ENCODE results near the gene GTF2IRD1.
"Not testable (repeated sequence)": the region's sequence is repeated elsewhere in the genome, so short reads cannot be mapped to it uniquely, and the experiment has no call there.

The GTF2IRD1 gene

DNA sequence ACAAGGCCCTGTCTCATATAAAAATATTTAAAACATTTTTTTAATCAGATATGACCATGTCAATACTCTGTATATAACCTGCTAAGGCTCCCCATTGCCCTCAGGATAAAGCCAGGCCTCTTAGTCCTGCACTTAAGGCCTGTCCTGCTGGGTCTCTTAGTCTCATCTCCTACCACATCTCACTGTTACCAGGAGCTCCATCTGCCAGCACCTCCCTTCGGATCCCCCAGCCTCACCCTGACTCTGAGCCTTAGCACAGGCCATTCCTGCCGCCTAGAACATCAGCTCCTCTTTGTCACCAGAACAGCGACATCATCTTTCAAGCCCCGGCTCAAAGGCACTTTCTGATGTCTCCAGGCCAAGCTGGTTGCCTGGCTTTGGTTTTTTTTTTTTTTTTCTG, 25.7 kb upstream of the GTF2IRD1 start:
- TF ChIP-seq, protein P1, sequence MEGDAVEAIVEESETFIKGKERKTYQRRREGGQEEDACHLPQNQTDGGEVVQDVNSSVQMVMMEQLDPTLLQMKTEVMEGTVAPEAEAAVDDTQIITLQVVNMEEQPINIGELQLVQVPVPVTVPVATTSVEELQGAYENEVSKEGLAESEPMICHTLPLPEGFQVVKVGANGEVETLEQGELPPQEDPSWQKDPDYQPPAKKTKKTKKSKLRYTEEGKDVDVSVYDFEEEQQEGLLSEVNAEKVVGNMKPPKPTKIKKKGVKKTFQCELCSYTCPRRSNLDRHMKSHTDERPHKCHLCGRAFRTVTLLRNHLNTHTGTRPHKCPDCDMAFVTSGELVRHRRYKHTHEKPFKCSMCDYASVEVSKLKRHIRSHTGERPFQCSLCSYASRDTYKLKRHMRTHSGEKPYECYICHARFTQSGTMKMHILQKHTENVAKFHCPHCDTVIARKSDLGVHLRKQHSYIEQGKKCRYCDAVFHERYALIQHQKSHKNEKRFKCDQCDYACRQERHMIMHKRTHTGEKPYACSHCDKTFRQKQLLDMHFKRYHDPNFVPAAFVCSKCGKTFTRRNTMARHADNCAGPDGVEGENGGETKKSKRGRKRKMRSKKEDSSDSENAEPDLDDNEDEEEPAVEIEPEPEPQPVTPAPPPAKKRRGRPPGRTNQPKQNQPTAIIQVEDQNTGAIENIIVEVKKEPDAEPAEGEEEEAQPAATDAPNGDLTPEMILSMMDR (IDR thresholded peaks at IDR 0.05; ENCODE audit: low read depth, low read length): no peak
- H3K36me3 ChIP-seq: no peaks in the 10 kb centered on the region
- no peaks in the 10 kb centered on the region for H3K9me3 ChIP-seq (ENCODE audit: severe bottlenecking)
- no peak overlapping the region for H3K27ac ChIP-seq
- no peaks in the 10 kb centered on the region for H3K27me3 ChIP-seq (ENCODE audit: insufficient read depth, low read depth, severe bottlenecking)
- DNase-seq: no peak
- no peak overlapping the region for H3K4me3 ChIP-seq (ENCODE audit: low read depth, low read length)

DNA sequence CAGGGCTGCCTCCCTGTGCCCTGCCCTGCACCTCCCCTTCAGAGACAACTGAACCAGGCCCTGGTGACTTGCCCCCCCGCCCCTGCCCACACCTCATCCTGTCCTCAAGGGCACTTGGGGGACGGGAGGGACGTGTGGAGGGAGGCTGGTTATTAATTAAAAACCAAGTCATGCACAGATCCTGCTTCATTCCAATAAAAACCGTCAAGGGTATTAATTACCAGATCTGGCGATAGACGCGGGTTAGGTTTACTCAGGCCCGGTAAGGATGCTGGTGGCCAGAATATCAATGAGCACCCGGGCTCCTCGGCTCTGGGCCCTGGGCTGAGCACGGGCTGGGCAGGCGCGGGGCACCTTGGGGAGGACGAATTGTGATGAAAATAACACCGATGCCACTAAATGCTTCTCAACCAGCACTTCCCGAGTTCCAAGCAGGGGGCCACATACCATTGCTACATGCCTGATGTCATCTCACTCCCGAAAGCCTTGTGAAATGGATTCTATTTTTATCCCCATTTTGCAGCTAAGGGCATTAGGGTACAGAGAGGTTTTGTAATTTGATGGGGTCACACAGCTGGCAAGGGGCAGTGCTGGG, 24.5 kb upstream of the GTF2IRD1 start:
- TF ChIP-seq, protein P1 (IDR thresholded peaks at IDR 0.05; ENCODE audit: low read depth, low read length): no peak
- Histone ChIP-seq H3K27ac (no peak overlapping the region), H3K9me3 (ENCODE audit: severe bottlenecking) (no peaks in the 10 kb centered on the region), H3K4me3 (ENCODE audit: low read depth, low read length) (no peak overlapping the region), H3K27me3 (ENCODE audit: insufficient read depth, low read depth, severe bottlenecking) (no peaks in the 10 kb centered on the region), H3K36me3 (no peaks in the 10 kb centered on the region)
- DNase-seq: no peak

DNA sequence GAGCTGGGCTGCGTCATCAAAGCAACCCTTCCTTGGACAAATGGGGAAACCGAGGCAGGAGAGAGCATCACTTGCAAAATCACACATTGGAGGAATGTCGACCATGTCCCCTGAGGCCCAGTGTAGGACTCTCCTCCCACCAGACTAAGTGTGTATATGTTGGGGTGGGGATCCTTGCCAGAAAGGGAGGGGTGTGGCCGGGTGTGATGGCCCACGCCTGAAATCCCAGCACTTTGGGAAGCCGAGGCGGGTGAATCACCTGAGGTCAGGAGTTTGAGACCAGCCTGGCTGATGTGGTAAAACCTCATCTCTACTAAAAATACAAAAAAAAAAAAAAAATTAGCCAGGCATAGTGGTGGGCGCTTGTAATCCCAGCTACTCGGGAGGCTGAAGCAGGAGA, 23.3 kb upstream of the GTF2IRD1 start:
- not testable (repeated sequence) for H3K4me3 ChIP-seq (ENCODE audit: low read depth, low read length); H3K36me3 ChIP-seq; H3K9me3 ChIP-seq (ENCODE audit: severe bottlenecking); H3K27me3 ChIP-seq (ENCODE audit: insufficient read depth, low read depth, severe bottlenecking); DNase-seq; H3K27ac ChIP-seq

DNA sequence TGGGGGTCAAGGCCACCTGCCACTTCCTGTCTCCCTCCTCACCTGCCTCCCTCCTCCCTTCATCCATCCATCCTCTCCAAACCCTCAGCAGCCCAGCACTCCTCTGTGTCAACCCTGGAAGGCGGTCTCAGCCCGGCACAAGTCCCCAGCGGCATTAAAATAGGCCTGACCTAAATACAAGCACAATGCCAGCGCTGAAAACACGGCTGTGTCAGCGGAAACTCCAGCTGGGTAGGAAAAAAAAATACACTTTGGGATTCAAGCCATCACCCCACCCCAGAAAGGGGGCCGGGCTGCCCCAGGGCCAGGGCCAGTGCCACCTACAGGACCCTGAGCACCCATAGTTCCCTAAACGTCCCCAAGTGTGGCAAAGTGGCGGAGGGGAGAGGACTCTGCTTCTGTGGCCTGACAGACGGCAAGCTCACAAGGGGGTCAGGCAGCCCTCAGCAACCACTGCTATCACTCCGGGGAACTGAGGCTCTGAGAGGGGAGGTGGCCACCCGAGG, 22.7 kb upstream of the GTF2IRD1 start:
- no peak for DNase-seq
- H3K27me3 ChIP-seq (ENCODE audit: insufficient read depth, low read depth, severe bottlenecking): no peaks in the 10 kb centered on the region
- no peak overlapping the region for H3K27ac ChIP-seq
- H3K4me3 ChIP-seq (ENCODE audit: low read depth, low read length): no peak overlapping the region
- no peaks in the 10 kb centered on the region for H3K9me3 ChIP-seq (ENCODE audit: severe bottlenecking)
- TF ChIP-seq, protein P1 (IDR thresholded peaks at IDR 0.05; ENCODE audit: low read depth, low read length): no peak
- H3K36me3 ChIP-seq: no peaks in the 10 kb centered on the region

DNA sequence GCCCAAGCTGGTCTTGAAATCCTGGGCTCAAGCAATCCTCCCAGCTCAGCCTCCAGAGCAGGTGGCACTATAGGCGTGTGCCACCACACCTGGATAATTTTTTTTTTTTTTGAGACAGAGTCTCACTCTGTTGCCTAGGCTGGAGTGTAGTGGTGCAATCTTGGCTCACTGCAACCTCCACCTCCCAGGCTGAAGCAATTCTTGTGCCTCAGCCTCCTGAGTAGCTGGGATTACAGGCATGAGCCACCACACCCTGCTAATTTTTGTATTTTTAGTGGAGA, 16.5 kb upstream of the GTF2IRD1 start:
- H3K27ac ChIP-seq; H3K27me3 ChIP-seq (ENCODE audit: insufficient read depth, low read depth, severe bottlenecking); H3K36me3 ChIP-seq; H3K4me3 ChIP-seq (ENCODE audit: low read depth, low read length); DNase-seq; H3K9me3 ChIP-seq (ENCODE audit: severe bottlenecking): not testable (repeated sequence)

DNA sequence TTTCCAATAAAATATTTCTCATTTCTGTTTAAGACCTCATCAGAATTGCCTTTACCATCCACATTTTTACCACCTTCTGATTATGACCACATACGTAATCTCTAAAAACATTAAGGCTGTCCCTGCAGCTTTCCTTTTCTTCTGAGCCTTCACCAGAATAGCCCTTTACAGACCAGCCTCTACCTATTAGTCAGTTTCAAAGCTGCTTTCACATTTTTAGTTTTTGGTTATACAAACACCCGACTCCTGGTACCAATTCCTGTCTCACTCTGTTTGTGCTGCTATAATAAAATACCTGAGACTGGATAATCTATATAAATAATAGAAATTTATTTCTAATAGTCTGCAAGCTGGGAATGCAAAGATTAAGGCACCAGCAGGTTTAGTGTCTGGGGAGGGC, 15.4 kb upstream of the GTF2IRD1 start:
- DNase-seq: no peak
- TF ChIP-seq, protein P1 (IDR thresholded peaks at IDR 0.05; ENCODE audit: low read depth, low read length): no peak
- Histone ChIP-seq H3K4me3 (ENCODE audit: low read depth, low read length) (no peak overlapping the region), H3K27ac (no peak overlapping the region), H3K9me3 (ENCODE audit: severe bottlenecking) (no peaks in the 10 kb centered on the region), H3K27me3 (ENCODE audit: insufficient read depth, low read depth, severe bottlenecking) (no peaks in the 10 kb centered on the region), H3K36me3 (no peaks in the 10 kb centered on the region)

DNA sequence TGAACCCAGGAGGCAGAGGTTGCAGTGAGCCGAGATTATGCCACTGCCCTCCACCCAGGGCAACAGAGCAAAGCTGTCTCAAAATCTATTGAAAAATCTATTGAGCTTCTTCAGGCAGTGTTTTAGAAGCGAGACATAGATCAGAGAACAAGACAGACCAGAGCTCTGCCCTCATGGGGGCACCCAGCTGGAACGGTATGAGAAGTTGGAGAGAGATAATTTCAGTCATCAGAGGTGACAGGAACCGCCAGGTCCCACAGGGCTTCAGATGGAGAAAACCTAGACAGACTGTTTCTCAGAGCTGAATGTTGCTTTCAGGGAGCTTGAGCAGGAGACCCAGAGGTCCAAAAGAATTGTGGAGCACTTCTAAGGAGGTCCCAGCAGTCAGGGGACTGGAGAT, 14.2 kb upstream of the GTF2IRD1 start:
- no peak overlapping the region for H3K4me3 ChIP-seq (ENCODE audit: low read depth, low read length)
- DNase-seq: no peak

DNA sequence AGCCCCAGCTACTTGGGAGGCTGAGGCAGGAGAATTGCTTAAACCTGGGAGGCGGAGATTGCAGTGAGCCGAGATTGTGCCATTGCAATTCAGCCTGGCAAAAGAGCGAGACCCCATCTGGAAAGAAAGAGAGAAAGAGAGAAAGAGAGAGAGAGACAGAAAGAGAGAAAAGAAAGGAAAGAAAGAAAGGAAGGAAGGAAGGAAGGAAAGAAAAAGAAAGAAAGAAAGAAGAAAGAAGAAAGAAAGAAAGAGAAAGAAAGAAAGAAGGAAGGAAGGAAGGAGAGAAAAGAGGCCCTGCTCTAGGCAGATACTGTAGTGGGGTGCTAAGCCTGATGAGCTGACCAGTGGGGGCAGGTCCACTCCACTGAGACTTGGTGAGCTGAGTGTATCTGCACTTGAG, 13.6 kb upstream of the GTF2IRD1 start:
- not testable (repeated sequence) for H3K9me3 ChIP-seq (ENCODE audit: severe bottlenecking); H3K36me3 ChIP-seq; DNase-seq; H3K27me3 ChIP-seq (ENCODE audit: insufficient read depth, low read depth, severe bottlenecking); H3K27ac ChIP-seq; H3K4me3 ChIP-seq (ENCODE audit: low read depth, low read length)

More for the DNA sequence above, 14.2 kb upstream of the GTF2IRD1 start:
- H3K36me3 ChIP-seq: no peaks in the 10 kb centered on the region
- no peaks in the 10 kb centered on the region for H3K27me3 ChIP-seq (ENCODE audit: insufficient read depth, low read depth, severe bottlenecking)
- TF ChIP-seq, protein P1 (IDR thresholded peaks at IDR 0.05; ENCODE audit: low read depth, low read length): no peak
- H3K27ac ChIP-seq: no peak overlapping the region
- H3K9me3 ChIP-seq (ENCODE audit: severe bottlenecking): no peaks in the 10 kb centered on the region

All from WERI-Rb-1 (cell line).